ENCODE measurements around the gene SLC25A29.
"Not testable (repeated sequence)": the region's sequence is repeated elsewhere in the genome, so short reads cannot be mapped to it uniquely, and the experiment has no call there.

SLC25A29 gene

DNA sequence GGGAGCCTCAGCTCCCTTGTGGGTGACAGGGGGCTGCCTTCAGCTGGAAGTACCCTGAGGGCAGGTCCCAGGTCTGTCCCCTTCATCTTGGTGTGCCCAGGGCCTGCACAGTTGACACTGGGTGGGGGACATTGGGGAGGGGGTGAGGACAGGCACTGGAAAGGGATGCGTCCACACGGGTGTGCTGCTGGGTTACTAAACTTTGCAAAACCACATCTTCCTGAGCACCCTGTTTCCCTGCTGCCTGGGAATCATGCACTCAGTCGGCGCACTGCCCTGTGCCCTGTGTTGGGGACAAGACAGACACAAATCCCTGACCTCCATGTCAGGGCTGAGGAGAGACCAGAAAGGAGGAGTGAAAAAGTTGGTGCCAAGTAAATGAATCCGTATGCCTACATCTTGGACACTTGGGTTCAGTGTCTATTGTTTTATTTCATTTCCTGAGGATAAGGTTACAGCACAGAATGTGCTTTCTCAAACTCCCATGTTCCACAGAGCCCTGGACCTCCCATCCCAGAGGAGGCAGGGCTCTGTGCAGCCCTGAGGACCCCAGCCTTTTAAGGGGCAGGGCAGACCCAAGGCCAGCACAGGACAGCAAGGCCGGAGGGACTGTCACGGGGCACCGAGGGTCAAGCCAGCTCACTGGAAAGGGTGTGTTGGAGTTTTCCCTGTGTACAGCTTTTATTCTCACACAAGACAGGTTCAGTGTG is 2.9 kb upstream of the SLC25A29 start:
- DNase-seq: no peak

DNA sequence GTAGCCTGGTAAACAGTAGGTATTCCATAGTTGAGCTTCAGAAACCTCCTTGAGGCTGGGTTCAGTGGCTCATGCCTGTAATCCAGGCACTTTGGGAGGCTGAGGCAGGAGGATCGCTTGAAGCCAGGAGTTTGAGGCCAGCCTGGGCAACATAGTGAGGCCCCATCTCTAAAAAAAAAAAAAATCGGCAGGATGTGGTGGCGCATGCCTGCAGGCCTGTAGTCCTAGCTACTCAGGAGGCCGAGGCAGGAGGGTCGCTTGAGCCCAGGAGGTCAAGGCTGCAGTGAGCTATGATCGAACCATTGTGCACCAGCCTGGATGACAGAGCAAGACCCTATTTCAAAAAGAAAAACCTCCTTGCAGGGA is 2.2 kb upstream of the SLC25A29 start:
- not testable (repeated sequence) for DNase-seq

DNA sequence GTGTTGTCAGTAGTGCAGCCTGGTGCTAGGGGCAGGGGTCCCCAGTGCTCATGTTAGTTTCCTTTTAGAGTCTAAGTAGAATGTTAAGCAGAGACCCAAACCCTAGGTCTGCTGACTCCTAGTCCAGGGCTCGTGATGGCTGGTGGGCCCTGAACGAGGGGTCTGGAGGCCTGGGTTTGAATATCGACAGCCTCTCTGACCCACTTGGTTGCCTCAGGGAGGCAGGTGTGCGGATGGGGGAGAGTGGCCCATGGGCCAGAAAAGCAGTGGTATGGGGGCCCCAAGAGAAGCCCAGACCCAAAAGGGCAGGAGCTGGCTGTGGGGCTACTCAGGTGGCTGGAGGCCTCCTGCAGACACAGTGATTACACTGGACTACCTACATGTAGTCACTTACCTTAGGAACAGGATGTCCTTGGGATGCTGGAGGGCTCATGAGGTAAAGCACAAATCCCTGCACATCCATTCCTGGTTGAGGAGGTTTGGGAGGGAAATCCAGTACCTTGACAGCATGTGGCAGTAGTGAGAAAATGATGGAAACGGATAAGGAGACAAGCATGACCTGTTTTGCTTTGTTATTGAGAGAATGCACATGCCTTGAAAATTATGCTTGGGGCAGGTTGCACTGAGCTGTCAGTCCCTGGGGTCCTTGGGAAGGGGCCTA is 1.7 kb upstream of the SLC25A29 start:
- no peak for DNase-seq

DNA sequence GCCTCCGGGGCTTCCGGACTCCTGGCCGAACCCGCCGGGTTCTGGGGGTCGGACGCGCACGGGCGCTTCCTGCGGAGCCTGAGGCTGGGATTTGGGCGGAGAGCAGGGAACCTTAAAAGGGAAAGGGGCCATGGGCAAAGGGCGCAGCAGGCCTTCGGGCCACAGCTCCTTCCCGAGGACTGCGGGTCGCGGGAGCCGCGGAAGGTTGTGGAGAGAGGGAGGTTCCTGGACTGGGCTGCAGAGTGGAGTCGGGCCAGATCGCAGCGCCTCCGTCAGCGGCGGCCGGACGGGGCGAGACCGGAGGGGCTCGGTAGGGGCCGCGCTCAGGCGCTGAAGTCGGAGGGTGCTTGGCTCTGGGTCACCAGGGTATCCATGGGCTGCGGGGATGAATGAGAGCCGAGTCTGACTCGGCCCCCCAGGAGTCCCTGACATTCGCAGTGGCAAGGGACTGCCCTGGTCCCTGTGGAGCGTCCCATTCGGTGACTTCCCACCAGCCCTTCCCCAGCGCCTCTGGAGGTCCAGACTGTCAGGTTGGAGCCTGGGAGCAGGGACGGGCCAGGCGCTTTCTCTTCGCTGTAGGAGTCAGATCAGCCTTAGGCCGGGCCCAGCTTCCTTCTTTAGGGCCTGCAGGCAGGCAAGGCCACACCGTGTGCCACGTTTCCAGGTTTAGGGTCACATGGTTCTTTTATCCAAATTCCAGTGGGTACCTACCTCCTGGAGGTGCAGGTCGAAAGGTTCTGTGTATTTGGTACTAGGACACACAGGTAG is 938 bp upstream of the SLC25A29 start:
- DNase-seq: no peak

DNA sequence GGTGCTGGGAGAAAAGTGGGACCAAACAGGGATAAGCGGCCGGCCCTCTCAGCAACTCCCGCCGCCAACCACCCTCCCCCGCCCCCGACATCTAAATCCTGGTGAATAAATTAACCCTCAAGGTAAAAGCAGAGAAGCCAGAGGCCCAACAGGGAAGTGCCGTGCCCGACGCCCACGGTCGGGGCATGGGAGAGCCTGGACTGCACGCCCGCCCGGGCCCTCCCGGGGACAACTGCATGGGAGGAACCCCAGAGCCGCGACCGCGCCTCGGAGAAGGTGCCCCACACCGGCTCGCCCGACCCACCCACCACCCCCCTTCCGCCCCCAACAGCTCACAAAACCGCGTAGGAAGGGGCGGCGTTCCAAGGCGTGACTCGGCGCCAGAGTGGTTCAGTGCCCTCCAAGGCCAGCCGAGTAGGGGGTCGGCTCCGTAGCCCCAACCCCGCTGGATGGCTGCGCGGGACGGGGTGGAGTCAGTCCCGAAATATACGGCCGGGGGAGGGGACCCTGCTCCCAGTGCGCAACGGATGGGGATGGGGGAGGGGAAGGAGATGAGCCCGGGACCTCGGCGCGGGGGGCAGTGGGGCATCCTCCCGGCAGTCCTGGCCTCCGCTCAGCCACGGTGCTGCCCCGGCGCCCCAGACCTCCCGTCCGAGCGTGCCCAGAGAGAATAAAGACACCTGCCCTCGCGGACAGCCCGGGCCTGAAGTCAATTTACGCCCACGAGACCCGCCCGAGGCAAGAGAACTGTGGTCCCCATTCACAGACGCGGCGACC is 732 bp downstream of the SLC25A29 start:
- DNase-seq: peak; percentile 68

DNA sequence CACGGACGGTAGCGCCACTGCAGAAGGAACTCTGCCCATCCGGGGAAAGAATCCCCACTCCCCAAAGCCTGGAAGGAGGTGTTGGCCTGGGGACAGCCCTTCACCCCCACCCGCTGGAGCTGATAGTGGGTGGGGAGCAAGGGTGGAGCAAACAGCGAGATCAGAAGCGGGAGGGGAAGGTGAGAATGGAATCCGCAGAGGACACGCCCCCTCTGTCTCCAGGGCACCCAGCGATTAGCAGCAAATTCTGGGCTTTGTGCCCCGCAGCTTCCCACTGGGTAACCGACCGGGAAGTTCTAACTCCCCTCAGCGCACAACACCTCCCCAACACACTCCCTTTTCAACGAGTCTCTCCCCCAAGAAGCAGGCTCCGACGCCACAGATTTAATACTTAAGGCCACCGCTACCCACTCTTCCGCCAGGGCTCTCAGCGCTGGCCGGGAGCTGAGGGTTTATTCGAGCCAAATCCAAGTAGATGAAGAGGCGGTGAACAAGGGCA is 1.4 kb downstream of the SLC25A29 start:
- peak; percentile 34 for DNase-seq

DNA sequence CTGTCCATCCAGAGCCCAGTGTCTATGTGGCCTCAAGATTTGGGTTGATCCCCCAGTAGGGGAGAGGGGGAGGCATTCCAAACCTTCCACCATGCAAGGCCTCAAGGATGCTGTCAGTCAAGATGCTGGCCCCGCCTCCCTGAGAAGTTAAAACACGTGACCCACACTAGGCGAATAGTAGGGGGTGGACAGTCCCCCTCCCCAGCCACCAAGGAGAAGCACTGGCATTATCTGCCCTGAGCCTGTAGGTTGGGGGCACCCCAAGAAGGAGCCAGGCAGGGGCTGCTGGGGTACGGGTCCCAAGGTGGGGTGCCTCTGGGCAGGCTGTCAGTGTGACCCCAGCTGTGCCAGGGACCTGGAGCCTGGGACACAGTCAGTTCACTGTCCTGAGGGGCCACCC is 2.3 kb downstream of the SLC25A29 start:
- DNase-seq: no peak

DNA sequence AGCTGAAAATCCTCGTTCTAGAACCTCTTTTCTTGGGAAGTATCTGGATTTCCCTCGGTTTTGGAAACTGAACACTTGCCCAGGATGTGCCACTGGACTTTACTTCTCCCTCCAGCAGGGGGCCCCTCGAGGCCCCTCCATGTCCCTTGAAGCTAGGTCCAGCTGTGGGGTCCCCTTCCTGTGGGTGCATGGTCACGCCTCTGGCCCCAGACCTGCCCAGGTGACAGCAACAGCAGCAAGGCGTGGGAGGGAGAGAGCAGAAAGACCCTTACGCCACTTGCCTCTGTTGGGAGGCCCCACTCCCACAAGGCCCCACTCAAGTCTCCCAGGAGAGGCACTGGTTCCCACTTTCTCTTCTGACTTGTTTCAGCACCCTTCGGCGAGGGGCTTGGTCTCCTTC is 3.1 kb downstream of the SLC25A29 start:
- no peak for DNase-seq

DNA sequence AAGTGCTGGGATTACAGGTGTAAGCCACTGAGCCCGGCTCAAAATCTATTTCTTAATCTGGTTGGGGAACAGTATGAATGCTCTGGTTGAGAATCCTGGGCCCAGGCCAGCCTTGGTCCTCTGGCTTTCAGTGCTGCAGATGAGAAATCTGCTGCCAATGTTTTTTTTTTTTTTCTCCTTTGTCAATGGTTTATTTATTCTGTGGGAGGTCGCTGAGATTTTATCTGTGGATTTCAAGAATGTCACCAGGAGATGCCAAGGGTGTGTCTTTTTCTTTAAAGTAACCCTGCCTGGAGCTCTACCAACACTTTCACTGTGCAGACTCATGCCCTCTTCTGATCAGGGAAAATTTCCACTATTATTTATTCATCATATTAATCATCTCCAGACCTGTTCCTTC is 3.6 kb downstream of the SLC25A29 start:
- DNase-seq: no peak

DNA sequence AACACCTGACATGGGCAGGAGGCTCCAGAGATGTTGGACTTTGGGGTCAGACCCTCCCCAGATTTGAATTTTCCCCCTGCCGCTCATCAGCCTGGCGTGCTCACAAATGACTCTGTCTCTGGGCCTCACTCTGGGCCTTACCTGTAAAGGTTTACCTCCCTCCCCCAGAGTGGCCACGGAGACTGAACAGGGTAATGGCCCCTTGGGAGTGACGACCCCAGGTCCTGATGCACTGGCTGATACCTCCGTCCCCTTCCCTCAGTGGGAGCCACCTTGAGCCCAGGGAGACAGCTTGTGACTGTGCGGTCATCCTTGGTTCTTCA is 7.0 kb downstream of the SLC25A29 start:
- no peak for DNase-seq

DNA sequence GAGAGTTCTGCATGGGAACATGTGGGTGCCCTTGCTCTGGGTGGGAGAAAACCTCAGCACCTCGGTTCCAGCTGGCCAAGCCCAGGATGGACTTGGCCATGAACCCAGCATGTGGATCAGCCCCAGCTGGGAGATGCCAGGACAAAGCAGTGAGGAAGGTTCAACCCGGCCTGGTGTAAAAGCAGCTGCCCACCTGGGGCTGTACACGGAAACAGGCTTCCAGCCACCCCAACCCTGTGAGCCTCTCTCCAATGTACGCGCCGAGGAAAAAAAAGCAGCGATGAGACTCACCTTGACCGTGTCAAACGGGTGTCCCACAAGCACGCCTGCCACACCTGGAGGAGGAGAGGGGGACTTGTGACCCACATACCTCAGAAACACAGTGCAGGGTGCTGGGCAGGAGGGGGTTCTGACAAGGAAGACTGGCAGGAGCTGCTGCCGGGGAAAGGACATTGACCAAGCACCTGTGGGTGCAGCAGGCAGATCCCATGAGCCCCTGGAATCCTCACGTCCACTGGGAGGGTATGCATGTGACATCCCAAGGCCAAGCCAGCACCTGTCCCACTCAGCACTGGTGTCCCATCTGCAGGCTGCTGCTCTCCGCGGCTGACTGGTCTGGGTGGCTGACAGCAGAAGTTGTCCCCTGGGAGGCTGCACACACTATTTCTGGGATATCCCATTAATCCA is 7.5 kb downstream of the SLC25A29 start:
- no peak for DNase-seq

DNA sequence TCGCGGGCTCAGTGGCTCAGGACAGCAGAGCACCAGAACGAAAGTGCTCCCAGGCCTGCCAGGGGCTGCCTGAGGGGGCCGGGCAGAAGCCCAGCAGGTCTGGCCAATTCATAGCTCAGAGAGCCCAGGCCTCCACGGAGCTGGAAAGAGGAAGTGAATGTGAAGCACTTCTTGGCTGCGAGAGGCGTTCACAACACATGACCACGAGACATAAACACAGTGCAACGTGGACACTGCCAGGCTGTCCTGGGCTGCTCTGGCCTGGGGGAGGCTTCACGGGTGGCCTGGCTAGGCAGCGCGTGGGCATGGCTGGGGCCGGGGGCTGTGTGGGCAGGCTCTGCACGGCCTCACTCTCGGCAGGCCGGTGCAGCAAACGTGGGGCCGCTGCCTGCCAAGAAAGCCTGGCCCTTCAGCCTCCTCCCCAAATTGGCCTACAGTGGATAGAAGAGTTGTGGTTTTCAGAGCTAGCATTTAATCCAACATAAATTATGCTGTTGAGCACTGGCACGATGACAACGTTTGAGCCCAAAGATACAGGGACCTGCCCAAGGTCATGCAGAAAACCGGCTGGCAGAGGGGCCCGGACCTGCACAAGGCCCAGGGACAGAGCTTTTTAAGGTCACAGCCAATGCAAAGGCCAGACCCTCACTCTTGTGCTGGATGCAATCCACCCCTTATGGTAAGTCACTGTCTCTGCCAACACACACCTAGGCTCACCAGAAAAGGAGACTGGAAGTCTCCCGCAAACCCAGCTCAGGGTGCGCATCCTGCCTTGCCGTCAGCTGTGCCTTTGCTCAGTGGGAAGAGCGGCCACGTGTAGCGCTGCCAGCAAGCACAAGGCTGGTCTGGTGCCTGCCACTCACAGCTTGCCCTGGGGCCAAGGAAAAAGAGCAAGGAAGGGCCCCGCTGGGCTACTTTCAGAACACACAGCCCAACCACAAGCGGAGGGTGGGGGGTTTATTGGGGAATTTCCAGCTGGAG is 8.6 kb downstream of the SLC25A29 start:
- DNase-seq: no peak

DNA sequence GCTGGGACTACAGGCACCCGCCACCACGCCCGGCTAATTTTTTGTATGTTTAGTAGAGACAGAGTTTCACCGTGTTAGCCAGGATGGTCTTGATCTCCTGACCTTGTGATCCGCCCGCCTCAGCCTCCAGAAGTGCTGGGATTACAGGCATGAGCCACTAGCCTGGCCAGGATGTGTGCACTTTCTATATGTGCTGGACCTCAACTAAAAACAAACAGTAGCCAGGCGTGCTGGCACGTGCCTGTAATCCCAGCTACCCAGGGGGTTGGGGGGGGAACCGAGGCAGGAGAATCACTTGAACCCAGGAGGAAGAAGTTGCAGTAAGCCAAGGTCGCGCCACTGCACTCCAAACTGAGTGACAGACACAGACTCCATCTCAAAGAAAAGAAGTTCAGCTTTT is 9.5 kb downstream of the SLC25A29 start:
- DNase-seq: not testable (repeated sequence)

DNA sequence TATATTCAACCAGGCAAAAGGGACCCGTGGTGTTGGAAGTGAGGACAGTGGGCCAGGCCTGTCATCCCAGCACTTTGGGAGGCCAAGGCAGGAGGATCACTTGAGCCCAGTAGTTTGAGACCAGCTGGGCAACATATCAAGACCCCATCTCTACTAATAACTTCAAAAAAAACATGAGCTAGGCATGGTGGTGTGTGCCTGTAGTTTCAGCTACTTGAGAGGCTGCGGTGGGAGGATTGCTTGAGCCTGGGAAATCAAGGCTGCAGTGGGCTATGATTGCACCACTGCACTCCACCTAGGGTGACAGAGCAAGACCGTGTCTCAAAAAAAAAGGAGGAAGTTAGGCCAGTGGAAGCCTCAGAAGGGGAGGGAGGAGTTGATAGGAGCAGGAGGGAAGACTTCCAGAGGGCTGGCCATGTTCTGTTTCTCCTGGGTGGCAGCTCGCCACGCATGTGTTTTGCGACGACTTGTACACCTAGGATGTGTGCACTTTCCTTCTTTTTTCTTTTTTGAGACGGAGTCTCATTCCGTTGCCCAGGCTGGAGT is 10.1 kb downstream of the SLC25A29 start:
- no peak for DNase-seq

DNA sequence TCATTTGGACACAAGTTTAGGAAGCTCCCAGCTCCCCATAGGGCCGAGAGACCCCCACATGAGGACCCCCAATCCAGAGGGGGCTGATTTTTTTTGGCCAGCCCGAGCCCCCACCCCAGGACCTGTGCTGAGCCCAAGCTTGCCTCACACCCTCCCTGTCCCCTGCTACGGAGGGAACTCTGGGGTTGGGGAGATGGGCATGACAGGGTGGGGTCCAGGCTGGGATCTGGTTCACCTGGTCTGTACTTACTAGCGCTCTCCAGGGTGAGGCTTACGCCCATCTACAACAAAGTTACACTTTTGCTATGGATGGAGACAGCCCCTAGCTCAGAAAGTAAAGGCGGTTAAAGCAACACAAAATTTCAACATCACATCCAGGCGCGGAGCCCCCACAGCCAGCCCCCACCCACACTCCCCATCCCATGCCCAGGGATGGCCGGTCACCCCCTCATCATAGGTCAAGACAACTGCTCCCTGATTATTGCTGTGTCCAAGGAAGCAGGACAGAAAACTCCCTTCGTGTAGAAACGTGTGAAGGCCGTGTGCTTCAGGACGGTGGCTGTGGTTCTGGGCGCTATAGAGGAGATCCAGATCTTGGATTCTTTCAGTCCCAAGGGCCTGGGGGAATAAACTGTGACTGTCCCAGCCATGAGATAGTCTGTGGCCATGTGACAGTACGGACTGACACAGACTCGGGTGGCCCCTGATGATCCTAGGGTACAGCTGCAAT is 10.7 kb downstream of the SLC25A29 start:
- DNase-seq: no peak

DNA sequence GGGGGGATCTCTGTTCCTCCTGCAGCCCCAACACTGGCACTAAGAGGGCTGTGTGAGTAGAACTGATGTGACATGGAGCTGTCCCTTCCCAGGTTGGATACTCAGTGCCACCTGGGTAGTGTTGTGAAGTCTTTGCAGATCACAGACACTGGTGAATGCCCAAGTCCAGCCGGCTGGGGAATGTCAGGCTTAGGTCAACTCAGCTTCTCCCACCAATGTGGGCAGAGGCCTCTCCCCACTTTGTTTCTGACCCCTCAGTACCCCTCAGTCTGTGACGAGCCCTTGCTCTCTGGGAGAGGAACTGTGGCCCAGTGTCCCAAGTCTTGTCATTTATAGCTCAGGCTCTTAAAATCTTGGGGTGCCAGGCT is 11.3 kb downstream of the SLC25A29 start:
- DNase-seq: no peak

DNA sequence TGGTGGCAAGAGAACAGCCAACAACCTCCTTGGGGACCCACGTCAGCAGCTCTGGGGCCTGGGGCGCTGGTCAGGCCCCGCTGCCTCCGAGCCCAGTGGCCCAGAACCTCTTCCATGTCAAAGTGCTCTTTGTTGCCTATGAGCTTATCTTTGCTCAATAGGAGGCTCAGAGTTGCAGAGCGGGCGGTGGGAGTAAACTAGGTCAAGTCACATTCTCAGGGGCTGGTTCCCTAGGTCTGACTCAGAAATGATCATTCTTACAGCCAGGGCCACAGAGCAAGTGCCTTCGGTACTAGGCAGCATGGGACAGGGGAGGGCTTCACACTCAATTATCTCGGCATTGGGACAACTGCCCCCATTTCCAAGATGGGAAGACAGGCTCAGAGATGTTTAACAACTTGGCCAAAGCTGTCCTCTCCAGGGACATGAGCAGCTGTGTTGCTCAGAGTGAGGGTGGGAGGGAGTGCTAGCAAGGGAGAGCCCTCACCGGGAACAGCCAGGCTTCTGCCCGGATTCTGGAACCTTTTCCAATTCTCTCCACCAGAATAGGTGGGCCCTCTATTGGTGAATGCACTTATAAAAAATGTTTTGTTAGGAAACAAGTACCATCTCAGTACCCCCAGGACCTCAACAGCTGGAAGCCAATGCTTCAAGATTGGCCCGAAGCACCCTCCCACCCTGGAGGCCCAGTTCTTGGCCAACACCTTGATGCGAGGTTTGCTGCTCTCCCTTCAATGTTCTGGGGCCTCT is 11.9 kb downstream of the SLC25A29 start:
- DNase-seq: no peak

DNA sequence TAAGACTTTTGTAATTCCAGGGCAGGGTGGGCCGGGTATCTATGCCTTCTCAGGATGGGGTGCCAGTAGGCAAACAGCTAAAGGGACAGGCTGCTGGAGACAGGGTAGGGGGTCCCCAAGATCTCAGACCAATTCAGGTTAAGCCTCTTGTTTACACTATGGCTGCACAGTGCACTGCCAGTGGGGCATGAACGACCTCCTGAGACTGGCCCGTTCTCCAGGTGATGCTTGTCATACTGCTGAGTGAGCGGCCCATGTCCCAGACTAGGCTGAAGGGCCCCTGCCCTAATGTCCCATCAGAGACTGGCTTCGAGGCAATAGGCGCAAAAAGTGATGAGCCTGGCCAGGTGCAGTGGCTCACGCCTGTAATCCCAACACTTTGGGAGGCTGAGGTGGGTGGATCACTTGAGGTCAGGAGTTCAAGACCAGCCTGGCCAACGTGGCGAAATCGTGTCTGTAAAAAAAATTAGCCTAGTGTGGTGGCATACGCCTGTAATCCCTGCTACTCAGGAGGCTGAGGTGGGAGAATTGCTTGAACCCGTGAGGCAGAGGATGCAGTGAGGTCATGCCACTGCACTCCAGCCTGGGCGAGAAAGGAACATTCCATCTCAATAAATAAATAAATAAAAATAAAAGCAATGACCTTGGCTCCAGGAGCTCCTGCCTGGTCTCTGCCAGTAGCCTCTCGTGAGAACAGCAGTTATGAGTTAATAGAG is 12.6 kb downstream of the SLC25A29 start:
- no peak for DNase-seq
